Umbilical cord (tissue), 2 donors: ENCODE results near the gene ATAD3A. TPM values are rescaled to one million over a fixed set of nuclear protein-coding genes. Genes with fewer than 3 reads are reported as not detected.

ENCODE experiments used
- DNase-seq: peaks from one replicate; pipeline ENCODE4 v3.0.0-alpha.2; 2015; ENCODE audit warnings: low spot score
- total RNA-seq: library from RNA; depleted of rRNA; stranded (reverse); fragments of >200 nt; gene quantifications from one replicate; pipeline ENCODE4 v1.2.3, GENCODE V29; 2014; ENCODE audit warnings: low replicate concordance; ENCODE audit not compliant: insufficient read depth

ATAD3A gene
- total RNA-seq, 1 donor from 2014 or later = 7.9 TPM

DNA sequence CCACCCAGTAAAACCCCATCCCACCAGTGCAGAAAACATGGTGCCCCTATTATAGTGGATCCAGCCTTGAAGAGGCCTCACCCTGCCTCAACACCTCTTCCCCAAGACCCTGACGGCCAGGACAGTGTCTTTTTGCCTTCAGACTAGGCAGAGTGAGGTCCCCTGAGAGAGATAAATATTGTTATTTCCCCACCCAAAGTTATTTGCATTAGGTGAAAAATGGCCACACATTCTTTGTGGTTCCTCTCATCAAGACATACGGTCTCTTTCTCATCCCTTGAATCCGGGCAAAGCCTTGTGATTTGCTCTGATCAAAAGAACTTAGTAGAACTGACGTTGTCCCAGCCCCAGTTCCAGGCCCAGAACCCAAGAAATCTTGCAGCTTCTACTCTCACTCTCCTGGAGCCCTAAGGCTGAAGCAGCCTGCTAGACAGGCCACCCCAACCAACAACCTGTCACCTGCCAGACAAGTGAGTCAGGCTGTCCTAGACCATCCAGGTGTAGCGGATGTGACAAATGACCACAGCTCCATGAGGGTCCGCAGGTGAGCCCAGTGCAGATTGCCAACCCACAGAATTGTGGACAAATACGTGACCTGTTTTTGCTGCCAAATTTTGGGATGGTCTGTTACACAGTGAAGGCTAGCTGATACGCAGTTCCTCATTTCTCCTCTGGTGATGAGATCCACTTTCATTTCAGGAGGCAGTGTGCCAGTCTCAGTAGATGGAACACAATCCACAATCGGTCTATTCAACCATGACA, 70.8 kb downstream of the ATAD3A start:
- DNase-seq = no peak

DNA sequence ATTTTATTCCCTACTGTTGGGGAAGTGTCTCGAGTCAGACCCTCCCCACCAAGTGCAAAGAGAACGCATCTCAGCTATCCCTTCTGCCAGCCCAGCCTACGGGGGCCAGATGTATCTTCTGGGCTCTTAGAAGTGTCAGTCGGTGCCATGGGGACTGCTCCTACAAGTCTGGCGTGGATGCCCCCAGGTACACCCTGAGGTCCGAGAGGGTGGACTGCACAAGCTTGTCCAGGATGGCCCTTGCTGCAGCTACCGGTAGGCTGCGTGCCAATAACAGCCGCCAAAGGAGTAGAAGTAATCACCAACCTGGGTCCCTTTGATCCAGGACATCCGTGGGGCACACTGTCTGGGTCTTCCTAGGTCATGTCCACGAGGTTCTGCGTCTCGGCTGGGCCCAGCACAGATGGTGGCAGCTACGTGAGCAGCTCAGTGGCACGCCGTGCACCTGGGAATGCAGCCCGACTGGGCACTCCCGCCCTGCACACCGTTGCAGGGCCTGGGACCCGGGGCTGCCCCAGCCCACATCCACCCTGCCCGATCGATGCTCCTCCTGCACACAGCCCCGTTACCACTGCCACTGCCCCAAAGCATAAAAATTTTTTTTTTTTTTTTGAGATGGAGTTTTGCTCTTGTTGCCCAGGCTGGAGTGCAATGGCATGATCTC, 71.5 kb downstream of the ATAD3A start:
- DNase-seq = no peak

Other genes starting within 250 kb of the ATAD3A start
- 22.9 TPM for gene UBE2J2, start 238.3 kb upstream of the ATAD3A start, total RNA-seq
- gene SCNN1D, start 231.7 kb upstream of the ATAD3A start, total RNA-seq = 0.72 TPM
- 49.6 TPM for gene ACAP3, start 204.2 kb upstream of the ATAD3A start, total RNA-seq
- gene PUSL1, start 203.6 kb upstream of the ATAD3A start, total RNA-seq = 4.6 TPM
- gene INTS11, start 187.5 kb upstream of the ATAD3A start, total RNA-seq = 42.4 TPM
- gene CPTP, start 187.4 kb upstream of the ATAD3A start, total RNA-seq = 3.4 TPM
- gene TAS1R3, start 180.9 kb upstream of the ATAD3A start, total RNA-seq = 0.24 TPM
- 72.9 TPM for gene DVL1, start 162.7 kb upstream of the ATAD3A start, total RNA-seq
- gene MXRA8, start 153.6 kb upstream of the ATAD3A start, total RNA-seq = 196 TPM
- gene AURKAIP1, start 137.0 kb upstream of the ATAD3A start, total RNA-seq = 46.9 TPM
- 106 TPM for gene CCNL2, start 112.8 kb upstream of the ATAD3A start, total RNA-seq
- 68.4 TPM for gene MRPL20, start 104.9 kb upstream of the ATAD3A start, total RNA-seq
- 1.7 TPM for gene ANKRD65, start 90.9 kb upstream of the ATAD3A start, total RNA-seq
- gene VWA1, start 76.5 kb upstream of the ATAD3A start, total RNA-seq = 58.7 TPM
- gene ATAD3C, start 62.5 kb upstream of the ATAD3A start, total RNA-seq = 1.2 TPM
- gene ATAD3B, start 40.4 kb upstream of the ATAD3A start, total RNA-seq = 8.2 TPM
- not detected for gene TMEM240, start 28.5 kb downstream of the ATAD3A start, total RNA-seq
- 44.3 TPM for gene SSU72, start 62.7 kb downstream of the ATAD3A start, total RNA-seq
- 2.2 TPM for gene FNDC10, start 88.0 kb downstream of the ATAD3A start, total RNA-seq
- gene MIB2, start 103.3 kb downstream of the ATAD3A start, total RNA-seq = 85.0 TPM
- 249 TPM for gene MMP23B, start 120.0 kb downstream of the ATAD3A start, total RNA-seq
- gene CDK11B, start 146.8 kb downstream of the ATAD3A start, total RNA-seq = 3.6 TPM
- 34.7 TPM for gene SLC35E2B, start 180.6 kb downstream of the ATAD3A start, total RNA-seq
- gene CDK11A, start 212.2 kb downstream of the ATAD3A start, total RNA-seq = 21.9 TPM